GM18498 (cell line): ENCODE data around the gene RPS16.

ENCODE experiments used
- ATAC-seq: cut with Tn5 transposase; IDR thresholded peaks from one replicate; pipeline ENCODE4 v1.9.1; 2021; ENCODE audit warnings: mild to moderate bottlenecking, moderate library complexity; ENCODE audit not compliant: unreplicated experiment

The RPS16 gene

DNA sequence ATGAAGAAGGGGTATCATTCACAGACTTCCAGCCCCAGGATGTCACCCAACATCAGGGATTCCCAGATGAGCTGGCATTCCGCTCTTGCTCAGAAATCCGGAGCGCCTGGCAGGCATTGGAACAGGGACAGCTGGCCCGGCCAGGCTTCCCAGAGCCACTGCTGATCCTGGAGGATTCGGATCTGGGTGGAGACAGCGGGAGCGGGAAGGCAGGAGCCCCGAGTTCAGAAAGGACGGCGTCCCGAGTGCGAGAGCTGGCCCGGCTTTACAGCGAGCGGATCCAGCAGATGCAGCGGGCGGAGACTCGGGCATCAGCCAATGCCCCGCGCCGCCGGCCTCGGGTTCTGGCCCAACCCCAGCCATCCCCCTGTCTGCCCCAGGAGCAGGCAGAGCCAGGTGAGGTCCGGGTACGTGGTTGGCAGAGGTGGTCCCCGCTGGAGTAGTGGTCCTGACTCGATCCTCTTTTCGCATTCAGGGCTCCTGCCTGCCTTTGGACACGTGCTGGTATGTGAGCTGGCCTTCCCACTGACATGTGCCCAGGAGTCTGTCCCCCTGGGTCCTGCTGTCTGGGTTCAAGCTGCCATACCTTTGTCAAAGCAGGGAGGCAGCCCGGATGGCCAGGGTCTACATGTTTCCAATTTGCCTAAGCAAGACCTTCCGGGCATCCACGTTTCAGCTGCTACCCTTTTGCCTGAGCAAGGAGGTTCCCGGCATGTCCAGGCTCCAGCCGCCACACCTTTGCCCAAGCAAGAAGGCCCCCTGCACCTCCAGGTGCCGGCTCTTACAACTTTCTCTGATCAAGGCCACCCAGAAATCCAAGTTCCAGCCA, 12.3 kb downstream of the RPS16 start:
- ATAC-seq: no peak

DNA sequence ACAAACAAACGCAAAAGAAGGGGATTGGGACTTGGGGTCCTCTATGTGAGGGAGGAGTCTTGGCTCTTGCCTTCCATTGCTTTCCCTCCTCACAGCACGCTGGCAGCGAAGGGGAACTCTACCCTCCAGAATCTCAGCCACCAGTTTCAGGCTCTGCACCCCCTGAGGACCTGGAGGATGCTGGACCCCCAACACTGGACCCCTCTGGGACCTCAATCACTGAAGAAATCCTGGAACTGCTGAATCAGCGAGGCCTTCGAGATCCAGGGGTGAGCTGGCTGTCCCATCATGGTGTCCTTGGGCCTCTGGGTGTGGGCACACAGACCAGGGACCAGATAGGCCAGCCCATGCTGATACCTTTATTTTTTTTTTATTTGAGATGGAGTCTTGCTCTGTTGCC, 13.7 kb downstream of the RPS16 start:
- ATAC-seq: no peak

GRCh38 chr19:39420769-39421168, 15.0 kb downstream of the RPS16 start:
- ATAC-seq: no peak

- ATAC-seq: no peak
Observed at GRCh38 chr19:39419003-39419402, 16.7 kb downstream of the RPS16 start.

DNA sequence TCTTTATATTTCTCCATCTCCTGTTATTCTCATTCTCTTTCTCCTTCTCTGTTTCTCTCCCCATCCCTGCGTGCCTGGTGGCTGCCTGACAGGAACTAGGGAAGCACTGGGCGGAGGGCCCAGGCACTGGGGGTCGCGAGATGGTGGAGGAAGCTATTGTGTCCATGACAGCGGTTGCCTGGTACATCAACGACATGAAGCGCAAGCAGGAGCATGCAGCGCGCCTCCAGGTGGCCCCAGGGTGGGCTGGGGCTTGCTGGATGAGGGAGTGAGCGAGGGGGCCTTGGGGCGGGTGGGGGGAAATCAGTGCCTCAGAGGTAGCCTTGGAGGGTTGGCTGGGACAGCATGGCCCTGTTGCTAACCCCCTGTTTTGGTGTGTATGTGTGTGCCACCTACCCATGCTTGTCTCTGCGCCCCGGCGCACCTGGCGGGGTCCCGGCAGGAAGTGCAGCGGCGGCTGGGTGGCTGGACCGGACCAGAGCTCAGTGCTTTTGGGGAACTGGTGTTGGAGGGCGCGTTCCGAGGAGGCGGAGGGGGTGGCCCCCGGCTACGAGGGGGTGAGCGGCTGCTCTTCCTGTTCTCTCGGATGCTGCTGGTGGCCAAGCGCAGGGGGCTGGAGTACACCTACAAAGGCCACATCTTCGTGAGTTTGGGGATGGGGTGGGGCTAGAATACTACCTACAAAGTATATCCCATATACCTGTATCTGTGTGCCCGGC, 18.1 kb downstream of the RPS16 start:
- no peak for ATAC-seq

GRCh38 chr19:39416152-39417120, 19.3 kb downstream of the RPS16 start:
- no peak for ATAC-seq

- ATAC-seq: no peak
Observed at GRCh38 chr19:39415111-39416046, 20.4 kb downstream of the RPS16 start.

- no peak for ATAC-seq
Observed at GRCh38 chr19:39413911-39414608, 21.7 kb downstream of the RPS16 start.

DNA sequence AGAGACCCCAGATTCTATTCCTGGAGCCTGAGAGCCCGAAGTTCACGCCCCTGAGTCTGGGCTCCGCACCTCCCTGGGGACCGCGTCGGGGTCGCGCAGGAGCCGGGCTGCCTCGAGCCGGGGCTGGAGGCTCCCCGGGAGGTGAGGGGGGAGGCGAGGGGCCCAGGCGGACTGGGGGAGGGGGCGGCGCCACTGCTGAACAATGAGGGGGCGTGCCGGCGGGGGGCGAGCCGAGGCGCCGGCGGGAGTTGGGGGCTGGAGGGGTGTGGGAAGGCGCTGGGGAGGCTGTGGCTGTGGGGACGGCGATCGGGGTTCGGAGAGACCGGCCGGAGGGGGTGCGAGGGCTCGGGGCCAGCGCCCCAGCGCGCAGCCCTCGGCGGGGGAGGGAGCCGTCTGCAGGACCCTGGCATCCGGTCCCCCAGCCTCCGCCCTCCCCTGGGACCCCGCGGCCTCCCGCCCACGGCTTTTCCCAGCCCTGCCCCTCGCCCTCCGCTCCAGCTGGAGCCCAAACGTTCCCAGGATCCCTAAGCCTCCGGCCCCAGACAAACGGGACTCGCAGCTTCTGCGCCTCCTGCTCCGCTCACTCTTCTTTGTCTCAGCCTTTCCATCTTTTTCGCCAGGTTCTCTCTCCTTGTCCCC, 22.4 kb downstream of the RPS16 start:
- ATAC-seq: no peak

GRCh38 chr19:39412867-39413271, 22.9 kb downstream of the RPS16 start:
- no peak for ATAC-seq

- ATAC-seq: peak; percentile 59
Observed at GRCh38 chr19:39412100-39412866, 23.5 kb downstream of the RPS16 start, which contains the start of gene PLEKHG2. Gene PLEKHG2, plus strand, starts transcription at chr19:39412669. Its CDS starts 1,418 bp downstream, at chr19:39414087.

DNA sequence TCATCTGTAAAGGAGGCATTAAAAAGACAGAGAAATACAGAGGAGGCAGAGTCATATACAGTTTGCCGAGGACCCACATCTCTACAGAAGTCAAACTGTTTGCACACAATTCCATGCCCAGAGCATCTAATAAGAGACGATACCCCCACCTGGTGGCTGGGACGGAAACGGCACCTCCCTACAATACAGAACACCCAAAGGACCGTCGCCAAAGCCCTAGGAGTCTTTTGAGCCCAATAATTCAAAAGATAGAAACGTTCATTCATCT, 24.0 kb downstream of the RPS16 start:
- ATAC-seq: peak; percentile 27

- no peak for ATAC-seq
Observed at GRCh38 chr19:39411081-39411831, 24.5 kb downstream of the RPS16 start.

GRCh38 chr19:39410831-39411080, 25.0 kb downstream of the RPS16 start:
- ATAC-seq: no peak

DNA sequence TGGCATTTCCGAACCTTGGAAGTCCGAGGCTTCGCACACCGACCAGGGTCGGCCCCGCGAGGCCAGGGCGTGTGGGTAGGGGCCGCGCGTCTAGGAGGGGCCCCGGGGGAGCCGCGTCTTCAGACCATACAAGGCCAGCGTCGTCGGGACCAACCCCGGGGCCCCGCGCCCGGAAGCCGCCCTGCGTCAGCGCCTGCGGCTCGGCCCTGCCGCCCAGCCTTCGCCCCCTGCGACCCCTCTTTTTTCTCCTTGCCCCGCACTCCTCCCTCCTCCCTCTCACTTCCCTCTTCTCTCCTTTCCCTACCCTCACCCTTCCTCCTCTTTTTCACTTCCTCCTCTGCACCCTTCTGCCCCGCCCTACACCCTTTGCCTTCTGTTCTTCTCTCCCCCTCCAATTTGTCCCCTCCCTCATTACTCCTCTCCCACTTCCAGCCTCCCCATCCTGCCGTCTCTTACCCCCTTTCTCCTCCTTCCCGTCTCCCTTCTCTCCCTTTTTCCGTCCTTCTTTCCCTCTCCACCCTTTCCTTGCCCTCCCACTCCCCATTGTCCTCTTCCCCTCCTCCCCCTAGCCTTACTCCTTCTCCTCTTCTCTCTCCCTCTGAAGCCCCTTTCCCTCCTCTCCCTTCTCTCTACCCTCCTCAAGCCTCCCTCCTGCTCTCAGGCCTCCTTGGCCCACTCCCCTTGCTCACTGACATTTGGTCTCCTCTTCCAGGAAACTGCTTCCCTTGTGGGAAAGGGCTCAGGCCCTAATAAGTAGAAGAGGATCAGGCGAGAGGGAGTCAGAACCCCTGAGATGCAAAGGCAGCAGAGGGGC, 25.5 kb downstream of the RPS16 start:
- peak; percentile 20 for ATAC-seq

DNA sequence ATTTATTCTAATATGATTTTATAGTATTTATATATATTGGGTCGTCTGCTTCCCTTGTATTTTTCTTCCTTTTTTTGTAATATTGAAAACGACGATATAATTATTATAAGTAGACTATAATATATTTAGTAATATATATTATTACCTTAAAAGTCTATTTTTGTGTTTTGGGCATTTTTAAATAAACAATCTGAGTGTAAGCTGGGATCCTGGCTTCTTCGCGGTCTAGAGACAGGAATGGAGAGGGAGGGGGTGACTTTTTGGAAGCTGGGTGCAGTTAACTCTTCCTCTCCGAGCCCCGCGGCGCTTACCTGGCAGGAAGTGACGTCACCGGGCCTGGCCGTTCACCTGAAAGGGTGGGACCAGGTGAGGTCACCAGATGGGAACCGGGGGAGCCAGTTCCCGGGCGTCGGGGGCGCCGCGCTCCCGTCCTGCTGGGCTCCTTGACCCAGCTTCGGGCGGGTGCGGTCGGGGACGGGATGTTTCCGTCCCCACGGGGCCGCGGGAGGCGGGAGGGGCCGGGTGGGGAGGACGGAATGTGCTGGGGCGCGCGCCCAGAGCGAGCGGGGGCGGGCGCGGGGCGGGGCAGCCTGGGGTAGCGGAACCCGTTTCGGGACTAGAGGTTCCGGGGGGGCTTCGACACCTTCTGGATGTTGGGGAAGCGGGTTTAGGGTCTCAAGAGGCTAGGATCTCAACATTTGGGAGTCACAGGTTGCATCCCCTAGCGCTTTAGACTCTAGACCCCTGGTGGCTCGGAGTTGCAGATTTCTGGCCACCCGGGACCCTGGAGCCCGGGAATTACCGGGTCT, 26.3 kb downstream of the RPS16 start:
- ATAC-seq: peak; percentile 3
